GM21526 (cell line): ENCODE results near the gene FAM83D.

Experiments used
- ATAC-seq: cut with Tn5 transposase; IDR thresholded peaks from one replicate; pipeline ENCODE4 v1.9.1; 2021; ENCODE audit warnings: moderate library complexity; ENCODE audit not compliant: unreplicated experiment, low FRiP score

FAM83D gene

DNA sequence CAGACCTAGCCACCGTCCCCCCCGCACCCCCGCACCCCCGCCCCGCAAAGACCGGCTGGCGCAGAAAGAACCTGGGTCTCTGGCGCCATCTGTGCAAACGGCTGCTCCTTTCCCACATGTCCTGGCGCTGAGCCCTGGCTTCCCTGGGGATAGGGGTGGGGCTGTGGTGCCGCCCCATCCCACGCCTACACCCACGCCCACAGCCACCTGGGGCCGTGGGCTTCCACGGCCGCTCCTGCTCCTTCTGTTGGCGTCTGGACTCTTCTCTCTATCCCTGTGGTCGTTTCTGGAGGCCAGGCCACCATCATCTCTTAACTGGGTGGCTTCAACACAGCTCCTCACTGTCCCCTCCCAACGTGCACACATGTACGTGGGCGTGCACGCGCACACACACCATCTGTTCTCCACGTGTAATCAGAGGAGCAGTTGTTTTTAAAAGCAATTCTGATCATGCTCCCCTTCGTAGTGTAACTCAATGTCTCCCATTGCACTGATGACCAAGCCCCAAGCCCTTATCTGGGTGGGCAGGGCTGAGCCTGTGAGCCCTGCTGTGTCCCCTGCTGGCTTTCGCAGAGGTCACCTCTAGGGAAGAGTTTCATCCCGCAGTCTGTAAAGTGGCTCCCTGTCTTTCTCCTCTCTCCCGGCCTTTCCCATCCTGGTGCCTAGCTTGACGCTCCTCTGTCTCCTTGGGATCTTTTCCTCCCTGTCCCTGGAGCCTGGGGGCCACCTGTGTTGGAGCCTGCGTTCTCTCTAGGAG, 31.9 kb upstream of the FAM83D start:
- no peak for ATAC-seq

DNA sequence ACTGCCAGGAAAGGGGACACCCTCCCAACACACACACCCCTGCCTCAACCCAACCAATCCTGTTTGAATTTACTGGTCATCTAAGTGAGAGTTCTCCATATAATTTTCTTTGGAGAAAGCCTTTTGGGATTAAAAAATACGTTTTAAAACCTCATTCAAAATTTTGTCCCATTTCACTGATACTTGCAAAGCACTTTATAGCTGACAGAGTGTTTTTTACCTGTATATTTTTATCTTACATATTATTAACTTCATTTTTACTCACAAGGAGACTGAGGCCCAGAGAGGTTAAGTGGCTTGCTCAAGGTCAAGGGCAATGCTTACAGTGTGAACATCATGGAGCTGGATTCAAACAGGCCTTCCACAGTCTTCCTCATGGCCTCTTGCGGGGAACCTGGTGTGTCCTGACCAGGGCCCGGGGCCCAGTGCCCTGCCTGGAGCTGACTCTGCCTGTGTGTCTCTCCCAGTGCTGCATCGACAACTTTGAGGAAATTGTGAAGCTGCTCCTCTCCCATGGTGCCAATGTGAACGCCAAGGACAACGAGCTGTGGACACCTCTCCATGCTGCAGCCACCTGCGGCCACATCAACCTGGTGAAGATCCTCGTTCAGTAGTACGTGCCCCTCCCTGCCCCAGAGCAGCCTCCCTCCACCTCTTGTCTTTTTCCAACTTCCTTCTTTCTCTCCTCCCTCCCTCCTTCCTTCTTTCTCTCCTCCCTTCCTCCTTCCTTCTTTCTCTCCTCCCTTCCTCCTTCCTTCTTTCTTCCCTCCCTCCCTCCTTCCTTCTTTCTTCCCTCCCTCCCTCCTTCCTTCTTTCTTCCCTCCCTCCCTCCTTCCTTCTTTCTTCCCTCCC, 30.9 kb upstream of the FAM83D start:
- ATAC-seq: no peak

DNA sequence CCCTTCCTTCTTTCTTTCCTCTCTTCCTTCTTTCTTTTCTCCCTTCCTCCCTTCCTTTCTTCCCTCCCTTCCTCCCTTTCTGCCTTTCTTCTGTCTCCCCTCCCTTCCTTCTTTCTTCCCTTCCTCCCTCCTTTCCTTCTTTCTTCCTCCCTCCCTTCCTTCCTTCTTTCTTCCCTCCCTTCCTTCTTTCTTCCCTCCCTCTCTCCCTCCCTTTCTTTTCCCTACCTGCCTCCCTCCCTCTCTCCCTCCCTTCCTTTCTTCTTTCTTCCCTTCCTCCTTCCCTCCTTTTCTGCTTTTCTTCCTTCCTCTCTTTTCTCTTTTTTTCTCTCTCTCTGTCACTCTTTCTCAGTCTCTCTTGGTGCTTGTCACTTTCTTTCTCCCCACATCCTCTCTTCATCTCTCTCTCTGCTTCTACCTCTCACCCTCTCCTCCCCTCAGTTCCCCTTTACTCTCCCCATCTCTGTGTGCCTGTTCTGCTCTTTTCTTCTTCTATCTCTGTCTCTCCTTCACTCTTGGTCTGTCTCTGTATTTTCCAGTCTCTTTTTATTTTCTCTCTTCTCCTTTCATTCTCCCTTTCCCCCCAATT, 30.1 kb upstream of the FAM83D start:
- ATAC-seq: no peak

DNA sequence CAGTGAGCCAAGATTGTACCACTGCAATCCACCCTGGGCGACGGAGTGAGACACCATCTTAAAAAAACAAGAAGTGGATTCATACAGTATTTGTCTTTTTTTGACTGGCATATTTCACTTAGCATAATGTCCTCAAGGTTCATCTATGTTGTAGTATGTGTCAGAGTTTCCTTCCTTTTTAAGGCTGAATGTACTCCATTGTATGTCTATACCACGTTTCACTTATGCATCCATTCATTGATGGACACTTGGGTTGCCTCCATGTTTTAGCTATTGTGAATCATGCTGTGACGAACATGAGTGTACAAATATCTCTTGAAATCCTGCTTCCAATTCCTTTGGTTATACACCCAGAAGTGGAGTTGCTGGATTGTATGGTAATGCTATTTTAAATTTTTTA, 28.9 kb upstream of the FAM83D start:
- no peak for ATAC-seq

DNA sequence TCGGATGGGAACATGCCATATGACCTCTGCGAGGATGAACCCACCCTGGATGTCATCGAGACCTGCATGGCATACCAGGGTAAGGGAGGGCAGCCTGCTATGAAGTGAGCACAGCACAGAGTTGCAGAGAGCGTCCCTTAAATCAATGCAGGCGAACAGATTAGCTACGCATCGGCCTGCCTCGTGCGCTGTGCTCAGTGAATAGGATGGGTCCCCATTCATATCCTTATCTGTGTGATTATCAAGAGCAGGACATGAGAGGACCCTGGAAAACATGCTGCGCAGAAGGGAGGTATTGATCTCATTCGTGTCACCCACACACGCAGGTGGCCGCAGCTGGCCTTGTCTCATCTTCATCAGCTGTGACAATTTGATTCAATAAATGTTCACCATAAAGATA, 25.6 kb upstream of the FAM83D start:
- ATAC-seq: no peak

DNA sequence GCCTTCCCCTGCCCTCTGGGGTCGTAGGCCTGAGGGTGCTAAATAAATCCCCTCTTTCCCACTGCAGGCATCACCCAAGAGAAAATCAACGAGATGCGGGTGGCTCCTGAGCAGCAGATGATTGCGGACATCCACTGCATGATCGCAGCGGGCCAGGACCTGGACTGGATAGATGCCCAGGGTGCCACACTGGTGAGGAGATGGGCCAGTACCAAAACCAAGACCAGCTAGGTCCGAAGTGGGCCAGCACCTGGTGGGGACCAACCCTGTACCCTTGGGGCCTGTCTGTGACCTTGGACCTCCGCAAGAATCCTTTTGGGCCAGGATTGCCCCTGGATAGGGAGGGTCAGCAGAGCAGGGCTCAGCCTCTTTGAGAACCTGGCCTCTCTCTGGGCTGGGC, 23.6 kb upstream of the FAM83D start:
- no peak for ATAC-seq

DNA sequence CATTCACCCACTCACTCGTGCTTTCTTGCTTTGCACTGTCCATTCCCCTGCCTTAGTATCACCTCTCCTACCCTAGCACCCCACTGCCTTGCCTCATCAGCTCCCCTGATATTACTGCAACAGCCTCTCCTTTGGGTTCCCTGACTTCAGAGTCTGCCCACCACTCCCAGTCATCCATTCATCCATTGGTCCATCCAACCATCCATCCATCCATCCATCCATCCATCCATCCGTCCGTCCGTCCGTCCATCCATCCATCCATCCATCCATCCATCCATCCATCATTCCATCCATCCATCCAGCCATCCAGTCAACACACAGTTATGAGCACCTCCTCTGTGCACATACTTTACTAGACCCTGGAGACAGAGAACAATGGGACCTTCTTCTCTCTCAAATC, 22.9 kb upstream of the FAM83D start:
- ATAC-seq: no peak

DNA sequence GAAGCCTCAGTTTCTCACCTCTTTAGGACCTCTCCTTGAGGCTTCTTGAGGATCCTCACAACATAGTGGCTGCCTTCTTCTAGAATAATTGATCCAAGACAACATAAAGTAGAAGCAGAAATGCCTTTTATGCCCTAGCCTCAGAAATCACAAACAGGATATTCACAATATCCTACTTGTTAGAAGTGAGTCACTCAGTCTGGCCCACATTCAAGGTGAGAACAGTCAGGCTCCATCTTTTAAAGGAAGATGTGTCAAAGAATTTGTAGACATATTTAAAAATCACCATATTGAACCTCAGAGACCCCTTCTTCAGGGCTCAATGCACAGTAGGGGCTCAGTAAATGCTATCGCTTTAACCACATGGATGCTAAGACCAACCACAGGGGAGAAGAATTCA, 20.8 kb upstream of the FAM83D start:
- ATAC-seq: no peak

DNA sequence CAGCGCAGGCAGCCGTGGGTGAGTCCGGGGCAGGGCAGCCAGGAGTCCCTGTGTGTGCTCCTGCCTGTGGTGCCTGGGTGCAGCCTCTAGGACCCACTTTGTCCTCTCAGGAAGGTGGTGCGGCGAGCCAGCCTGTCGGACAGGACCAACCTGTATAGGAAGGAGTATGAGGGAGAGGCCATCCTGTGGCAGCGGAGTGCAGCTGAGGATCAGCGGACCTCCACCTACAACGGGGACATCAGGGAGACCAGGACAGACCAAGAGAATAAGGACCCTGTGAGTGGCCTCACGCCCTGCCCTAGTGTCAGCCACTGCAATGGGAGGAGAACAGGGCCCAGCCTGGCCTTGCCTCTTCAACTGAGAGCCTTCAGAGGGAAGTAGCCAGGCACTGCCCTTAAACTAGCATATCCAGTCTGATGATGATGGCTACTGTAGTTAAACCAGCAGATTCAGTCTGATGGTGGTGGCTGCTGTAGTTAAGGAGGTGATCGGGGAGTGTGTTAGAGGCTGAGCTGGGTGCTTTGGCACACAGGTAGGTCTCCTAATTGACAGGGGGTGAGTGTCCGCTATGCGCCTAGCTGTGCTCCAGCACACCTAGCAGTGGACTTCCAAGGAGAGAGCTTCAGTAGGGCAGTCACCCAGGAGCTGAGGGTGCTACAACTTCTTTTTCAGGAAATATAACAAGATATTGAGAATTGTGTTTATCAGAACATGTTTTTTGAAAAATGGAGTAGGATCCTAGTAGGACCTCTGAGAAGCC, 18.1 kb upstream of the FAM83D start:
- ATAC-seq: no peak

DNA sequence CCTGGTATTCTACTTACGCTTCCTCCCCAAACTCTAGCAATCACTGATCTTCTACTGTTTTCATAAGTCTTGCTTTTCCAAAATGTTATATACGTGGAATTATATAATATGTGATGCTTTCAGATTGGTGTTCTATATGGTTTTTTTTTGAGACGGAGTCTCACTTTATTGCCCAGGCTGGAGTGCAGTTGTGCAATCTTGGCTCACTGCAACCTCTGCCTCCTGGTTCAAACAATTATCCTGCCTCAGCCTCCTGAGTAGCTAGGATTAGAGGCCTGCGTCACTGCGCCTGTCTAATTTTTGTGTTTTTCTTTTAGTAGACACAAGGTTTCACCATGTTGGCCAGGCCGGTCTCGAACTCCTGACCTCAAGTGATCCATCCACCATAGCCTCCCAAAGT, 10.9 kb upstream of the FAM83D start:
- ATAC-seq: no peak

DNA sequence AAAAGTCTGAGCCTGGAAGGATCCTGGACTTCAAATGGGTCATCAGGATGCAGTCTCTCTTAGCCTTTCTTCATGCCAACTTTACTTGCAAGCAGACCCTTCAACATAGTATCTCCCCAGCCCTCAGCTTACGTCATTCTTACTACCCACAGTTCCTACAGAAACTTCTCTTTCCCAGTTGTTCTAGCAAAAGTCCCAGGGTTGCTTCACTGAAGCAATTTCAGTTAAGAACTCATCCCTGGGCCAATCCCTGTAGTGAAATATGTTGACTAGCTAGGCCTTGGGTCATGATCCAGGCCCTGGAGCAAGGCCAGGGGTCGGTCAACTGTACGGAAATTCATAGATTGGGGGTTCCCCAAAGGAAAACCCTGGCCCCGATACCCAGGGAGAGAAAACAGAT, 8.6 kb upstream of the FAM83D start:
- no peak for ATAC-seq

DNA sequence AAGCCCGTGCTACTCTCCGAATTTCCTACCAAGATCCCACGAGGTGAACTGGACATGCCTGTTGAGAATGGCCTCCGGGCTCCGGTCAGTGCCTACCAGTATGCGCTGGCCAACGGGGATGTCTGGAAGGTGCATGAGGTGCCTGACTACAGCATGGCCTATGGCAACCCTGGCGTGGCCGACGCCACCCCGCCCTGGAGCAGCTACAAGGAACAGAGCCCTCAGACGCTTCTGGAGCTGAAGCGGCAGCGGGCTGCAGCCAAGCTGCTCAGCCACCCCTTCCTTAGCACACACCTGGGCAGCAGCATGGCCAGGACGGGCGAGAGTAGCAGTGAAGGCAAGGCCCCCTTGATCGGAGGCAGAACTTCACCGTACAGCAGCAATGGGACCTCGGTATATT, 8.0 kb upstream of the FAM83D start:
- no peak for ATAC-seq

DNA sequence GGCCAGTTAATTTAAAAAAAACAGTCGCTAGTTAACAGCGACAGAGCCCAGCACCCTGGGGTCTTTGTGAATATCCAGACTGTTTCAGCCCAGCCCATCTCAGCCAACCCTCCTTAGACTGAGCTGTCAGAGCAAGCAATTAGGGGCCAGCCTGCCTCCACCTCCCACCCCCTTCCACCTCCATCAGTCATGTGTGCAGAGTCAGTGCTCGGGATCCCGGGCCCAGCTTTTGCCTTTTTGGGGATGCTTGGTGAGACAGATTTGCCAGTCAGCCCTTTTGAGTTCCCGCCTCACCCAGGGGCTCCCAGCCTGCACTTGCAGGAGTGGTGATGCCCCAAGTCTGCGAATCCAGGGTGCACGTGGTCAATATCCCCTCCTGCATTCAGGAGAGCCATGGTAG, 6.5 kb upstream of the FAM83D start:
- no peak for ATAC-seq

DNA sequence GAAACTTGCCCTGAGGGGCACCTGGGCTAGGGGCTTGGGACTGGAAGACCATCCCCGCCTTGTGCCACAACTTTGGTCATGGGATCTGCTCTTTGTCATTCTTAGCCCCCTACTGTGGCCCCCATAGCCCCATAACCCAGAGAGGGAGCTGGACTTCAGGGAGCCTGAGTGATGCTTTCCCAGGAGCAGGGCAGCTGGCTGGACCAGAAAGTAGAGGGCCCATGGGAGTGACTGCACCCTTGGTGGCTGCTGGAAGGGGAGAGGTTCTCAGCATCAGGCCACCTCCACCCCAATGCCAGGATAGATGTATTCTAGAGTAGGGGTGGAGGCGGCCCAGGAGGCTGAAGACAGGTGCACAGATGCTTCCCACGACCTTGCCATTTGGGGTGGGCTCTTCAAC, 5.8 kb upstream of the FAM83D start:
- ATAC-seq: no peak

DNA sequence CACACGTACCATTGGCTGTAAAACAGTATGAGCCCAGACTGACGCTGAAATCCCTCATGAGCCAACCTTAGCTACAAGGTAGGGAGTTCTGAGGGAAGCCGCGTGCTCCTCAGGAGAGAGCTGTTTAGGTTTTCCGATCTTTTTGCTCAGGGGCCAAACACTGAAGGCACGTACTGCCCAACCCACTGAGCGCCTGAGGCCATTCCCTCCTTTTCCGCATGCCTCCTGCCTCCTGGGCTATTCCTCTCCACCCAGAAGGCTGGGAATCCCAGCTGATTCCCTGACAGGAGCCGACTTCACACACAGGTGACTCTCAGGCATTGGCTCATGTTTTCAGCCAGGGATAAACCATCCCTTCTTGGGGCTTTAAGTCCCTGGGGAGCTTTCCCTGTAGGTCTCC, 5.4 kb upstream of the FAM83D start:
- no peak for ATAC-seq

DNA sequence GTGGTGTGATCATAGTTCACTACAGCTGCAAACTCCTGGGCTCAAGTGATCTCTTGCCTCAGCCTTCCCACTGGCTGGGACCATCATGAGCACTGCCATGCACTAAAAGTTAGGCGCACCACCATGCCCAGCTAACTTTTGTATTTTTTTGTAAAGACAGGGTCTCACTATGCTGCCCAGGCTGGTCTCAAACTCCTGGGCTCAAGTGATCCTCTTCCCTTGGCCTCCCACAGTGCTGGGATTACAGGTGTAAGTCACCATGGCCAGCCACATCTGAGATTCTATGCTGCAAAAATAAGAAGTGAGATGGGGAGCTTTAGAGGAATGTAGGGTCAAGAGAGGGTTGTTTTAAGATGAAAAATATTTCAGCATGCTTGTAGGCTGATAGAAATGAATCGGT, 1.5 kb upstream of the FAM83D start:
- no peak for ATAC-seq

DNA sequence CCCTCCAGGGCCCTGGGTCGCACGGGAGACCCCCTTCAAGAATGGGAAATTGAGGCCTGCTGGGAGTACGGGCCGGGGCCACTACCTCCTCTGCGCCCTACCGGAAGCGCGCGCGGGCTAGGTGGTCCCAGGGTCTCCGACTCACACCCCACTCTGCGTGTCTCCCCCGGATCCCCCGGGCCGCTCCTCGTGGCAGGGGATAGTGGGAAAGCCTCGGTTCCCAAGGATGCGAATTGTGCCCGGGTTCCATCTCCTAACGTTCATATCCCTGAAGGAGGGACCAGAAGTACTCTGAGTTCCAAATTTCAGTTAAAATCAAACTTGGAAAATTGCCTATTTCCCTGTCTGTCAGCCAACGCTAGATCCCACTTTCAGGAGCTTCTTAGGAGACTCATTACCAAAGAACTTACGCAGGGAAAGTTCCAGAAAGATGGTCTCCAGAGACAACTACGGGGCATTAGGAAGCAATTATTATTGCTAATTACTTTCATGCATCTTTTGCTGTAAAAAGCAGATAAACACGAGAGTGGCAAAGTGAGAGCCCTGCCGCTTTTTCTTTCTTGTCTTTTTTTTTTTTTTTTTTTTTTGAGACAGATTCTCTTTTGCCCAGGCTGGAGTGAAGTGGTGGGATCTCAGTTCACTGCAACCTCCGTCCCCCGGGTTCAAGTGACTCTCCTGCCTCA, 858 bp downstream of the FAM83D start:
- ATAC-seq: peak; percentile 2

DNA sequence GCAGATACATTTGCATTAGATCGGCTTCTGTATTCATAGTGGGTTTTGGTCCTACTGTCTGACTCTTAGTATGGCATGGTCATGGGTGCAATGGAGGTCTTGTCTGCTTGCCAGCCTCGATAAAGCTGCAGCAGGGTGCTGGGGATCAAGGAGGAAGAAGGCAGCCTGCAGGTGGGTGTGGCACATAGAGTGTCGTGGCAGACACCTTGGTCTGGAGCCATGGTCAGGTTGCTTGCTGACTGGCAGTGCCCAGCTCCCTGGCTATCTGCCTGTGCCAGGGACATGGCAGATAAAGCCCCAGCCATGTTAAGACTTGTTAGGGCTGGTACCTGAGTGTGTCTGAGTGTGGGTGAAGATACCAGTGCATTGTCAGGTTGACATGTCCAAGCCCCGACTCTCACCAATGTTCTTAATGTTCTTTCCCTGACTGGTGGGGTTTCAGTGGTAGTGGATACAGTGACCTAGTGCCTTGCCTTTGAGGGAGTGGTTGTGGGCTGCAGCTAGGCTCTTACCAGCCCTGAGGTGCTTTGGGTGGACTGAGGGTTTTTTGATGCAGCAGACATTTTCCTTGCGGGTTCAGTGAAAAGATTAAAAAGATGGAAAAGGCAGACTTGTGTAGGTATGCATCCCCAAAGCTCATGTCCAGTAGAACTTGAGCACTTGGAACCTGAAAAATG, 1.8 kb downstream of the FAM83D start:
- ATAC-seq: no peak

DNA sequence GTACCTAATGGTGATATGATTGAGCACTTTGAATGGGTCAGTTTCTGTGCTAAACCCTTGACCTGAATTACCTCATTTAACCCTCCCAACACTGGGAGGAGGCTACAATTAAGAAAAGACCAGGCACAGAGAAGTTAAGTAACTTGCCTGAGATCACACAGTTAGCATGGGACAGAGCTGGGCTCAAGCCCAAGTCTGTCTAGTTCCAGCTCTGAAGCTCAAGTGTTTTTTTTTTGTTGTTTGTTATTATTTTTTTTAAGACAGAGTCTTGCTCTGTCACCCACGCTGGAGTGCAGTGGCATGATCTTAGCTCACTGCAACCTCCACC, 4.0 kb downstream of the FAM83D start:
- no peak for ATAC-seq

DNA sequence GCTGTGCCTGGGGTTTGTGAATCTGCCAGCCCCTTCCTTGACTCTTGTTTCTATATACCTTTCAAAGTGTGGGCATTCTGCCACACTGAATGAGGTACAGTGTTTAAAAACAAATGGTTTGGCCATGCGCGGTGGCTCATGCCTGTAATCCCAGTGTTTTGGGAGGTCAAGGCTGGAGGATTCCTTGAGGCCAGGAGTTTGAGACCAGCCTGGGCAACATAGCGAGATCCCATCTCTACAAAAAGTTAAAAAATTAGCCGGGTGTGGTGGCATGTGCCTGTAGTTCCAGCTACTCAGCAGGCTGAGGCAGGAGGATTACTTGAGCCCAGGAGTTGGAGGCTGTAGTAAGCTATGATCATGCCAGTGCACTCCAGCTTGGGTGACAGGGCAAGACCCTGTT, 5.8 kb downstream of the FAM83D start:
- no peak for ATAC-seq
